HG02642 (cell line): Measurements from ENCODE around the gene UBC.
"Not testable (repeated sequence)": the region's sequence is repeated elsewhere in the genome, so short reads cannot be mapped to it uniquely, and the experiment has no call there.

Experiments used
- ATAC-seq: cut with Tn5 transposase; IDR thresholded peaks from one replicate; pipeline ENCODE4 v1.9.1; 2021; ENCODE audit warnings: mild to moderate bottlenecking; ENCODE audit not compliant: unreplicated experiment, poor library complexity

Gene UBC

GRCh38 chr12:124938108-124938507 is 23.7 kb upstream of the UBC start:
- no peak for ATAC-seq

GRCh38 chr12:124931528-124931927 is 17.1 kb upstream of the UBC start:
- not testable (repeated sequence) for ATAC-seq

GRCh38 chr12:124930586-124930985 is 16.1 kb upstream of the UBC start:
- ATAC-seq: no peak

GRCh38 chr12:124929649-124930419 is 15.4 kb upstream of the UBC start:
- ATAC-seq: no peak

- ATAC-seq: no peak
Measured at GRCh38 chr12:124928912-124929530, 14.6 kb upstream of the UBC start.

GRCh38 chr12:124928095-124928911 is 13.9 kb upstream of the UBC start:
- ATAC-seq: peak; percentile 37

GRCh38 chr12:124927201-124928094 is 13.0 kb upstream of the UBC start:
- ATAC-seq: peak; percentile 80

- not testable (repeated sequence) for ATAC-seq
Measured at GRCh38 chr12:124925782-124926181, 11.3 kb upstream of the UBC start.

GRCh38 chr12:124925117-124925516 is 10.7 kb upstream of the UBC start:
- no peak for ATAC-seq

- ATAC-seq: no peak
Measured at GRCh38 chr12:124923905-124924734, 9.7 kb upstream of the UBC start.

GRCh38 chr12:124921200-124922031 is 7.0 kb upstream of the UBC start:
- ATAC-seq: peak; percentile 54

- ATAC-seq: no peak
Measured at GRCh38 chr12:124920353-124920935, 6.0 kb upstream of the UBC start.

- no peak for ATAC-seq
Measured at GRCh38 chr12:124919521-124920352, 5.3 kb upstream of the UBC start.

- not testable (repeated sequence) for ATAC-seq
Measured at GRCh38 chr12:124918622-124918988, 4.2 kb upstream of the UBC start.

GRCh38 chr12:124917841-124918621 is 3.6 kb upstream of the UBC start:
- no peak for ATAC-seq

GRCh38 chr12:124917135-124917840 is 2.8 kb upstream of the UBC start:
- ATAC-seq: peak; percentile 45
